WI38 (cell line): ENCODE results near the gene DKC1.

Experiments used
- H3K4me3 ChIP-seq: 2 replicates; pipeline ENCODE4 v1.5.1; 2011; ENCODE audit warnings: low read depth, mild to moderate bottlenecking, control low read depth, low read length
- TF ChIP-seq, protein P1 (sequence below): IDR thresholded peaks from 2 replicates; pipeline ENCODE4 v1.5.1; 2012; ENCODE audit warnings: low read depth, mild to moderate bottlenecking, control low read depth, low read length

Gene DKC1

DNA sequence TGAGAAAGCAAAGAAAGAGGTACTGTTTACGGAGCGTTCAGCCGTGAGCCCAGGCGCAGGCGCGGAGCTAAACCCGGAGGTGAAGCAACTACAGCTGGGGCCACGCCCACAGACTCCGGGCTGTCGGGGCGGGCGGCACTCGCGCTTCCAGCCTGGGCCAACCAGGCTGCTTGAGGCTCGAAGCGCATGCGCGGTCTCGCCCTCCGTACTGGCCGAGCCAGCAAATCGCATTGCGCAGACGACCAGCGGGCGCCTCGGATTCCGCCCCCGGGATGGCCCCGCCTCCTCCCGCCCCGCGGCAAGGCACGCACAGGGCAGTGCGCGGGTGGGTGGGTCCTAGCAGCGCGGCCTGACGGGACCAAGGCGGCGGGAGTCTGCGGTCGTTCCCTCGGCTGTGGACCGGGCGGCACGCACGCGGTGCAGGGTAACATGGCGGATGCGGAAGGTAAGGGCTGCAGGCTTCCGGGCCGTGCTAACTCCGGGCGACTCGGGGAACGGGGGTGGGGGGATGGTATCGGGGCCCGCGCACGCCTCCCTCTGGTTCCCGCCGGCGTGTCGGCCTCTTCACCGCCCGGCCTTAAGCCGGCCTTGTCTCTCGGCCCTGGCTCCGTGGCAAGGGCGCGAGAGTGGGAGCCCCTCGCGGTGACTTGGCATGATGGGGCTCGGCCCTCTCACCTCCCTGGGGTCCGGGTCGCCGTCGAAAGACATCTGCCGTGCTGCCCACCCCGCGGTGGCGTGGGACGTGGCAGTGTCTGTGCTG lies at the start of gene DKC1:
Gene DKC1, plus strand, starts transcription at position 328 of the 760 bp plus-strand sequence. Its CDS starts 102 bp downstream, at position 430.
- TF ChIP-seq, protein P1, sequence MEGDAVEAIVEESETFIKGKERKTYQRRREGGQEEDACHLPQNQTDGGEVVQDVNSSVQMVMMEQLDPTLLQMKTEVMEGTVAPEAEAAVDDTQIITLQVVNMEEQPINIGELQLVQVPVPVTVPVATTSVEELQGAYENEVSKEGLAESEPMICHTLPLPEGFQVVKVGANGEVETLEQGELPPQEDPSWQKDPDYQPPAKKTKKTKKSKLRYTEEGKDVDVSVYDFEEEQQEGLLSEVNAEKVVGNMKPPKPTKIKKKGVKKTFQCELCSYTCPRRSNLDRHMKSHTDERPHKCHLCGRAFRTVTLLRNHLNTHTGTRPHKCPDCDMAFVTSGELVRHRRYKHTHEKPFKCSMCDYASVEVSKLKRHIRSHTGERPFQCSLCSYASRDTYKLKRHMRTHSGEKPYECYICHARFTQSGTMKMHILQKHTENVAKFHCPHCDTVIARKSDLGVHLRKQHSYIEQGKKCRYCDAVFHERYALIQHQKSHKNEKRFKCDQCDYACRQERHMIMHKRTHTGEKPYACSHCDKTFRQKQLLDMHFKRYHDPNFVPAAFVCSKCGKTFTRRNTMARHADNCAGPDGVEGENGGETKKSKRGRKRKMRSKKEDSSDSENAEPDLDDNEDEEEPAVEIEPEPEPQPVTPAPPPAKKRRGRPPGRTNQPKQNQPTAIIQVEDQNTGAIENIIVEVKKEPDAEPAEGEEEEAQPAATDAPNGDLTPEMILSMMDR: no peak
- H3K4me3 ChIP-seq: peak within 1 kb of the TSS; percentile 67

DNA sequence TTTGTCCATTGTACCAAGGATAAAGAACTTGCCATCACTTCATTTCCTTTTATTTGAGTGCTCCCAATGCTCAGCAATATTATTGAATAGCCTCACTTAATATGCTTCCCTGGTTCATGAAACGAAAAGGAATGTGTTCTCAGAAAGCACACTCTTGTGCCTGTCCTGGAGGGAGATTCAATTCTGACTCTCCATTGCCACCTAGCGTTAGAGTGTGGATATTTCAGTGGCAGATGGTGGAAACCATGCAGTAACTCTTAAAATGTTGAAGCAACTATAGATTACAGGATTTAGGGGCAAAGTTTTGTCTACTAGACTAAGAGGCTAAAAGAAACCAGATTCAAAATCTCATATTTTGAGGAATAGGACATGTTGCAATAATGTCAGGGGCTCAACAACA lies 47.7 kb upstream of the DKC1 start:
- H3K4me3 ChIP-seq: no peak overlapping the region
- TF ChIP-seq, protein P1: peak; percentile 81

DNA sequence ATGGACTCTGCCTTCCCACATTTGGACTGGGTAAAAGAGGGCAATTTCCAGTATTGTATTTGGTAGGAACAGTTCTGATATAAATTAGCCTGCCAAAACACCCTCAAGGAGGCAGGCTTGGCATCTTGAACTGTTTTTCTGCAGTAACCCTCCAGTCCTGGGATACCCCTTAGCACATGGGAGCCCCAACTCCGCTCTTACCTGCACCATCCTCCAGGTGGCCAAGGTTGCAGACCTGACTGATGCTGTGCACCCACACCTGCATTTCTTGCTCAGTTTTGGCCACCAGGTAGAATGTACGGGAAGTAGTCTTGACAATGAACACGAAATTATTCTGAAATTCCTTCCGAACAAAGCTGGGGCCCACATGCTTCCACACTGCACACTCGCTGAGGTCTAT lies 46.8 kb upstream of the DKC1 start:
- no peak overlapping the region for H3K4me3 ChIP-seq
- TF ChIP-seq, protein P1: no peak

DNA sequence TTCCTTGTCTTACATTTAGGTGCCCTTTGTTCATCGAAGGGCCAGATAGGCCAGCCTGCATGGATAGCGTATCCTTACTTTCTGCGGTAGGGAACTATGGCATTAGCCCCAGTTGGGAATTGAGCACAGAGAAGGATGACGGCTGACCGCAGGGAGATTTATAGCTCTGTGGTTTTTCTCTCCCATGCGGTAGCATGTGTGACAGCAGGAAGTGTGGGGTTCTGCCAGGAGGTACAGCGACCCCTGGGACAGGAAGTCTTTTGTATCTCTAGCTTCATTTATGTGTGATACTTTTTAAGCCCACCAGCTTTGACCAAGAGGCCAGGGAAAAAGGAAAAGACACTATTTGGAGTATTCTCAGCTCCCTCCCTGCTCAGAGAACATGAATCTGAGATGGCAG lies 44.8 kb upstream of the DKC1 start:
- TF ChIP-seq, protein P1: no peak
- H3K4me3 ChIP-seq: no peak overlapping the region

DNA sequence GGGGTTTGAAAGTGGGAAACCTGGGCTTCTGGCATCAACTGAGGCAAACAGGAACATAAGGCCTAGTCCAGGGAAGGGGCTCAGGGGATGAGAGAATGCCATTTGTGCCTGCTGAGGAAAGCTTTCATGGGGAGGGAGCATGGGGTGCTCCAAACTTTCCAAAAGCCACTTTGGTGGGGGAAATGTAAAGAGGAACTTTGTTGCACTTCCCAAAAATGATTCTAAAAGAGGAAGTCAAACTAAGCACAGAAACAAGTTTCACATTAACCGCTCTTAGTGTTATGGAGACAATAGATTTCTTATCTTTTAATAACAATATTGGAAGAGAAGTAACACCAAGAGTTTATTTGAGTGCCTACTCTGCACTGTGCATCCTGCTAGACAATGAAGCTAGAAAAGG lies 44.0 kb upstream of the DKC1 start:
- H3K4me3 ChIP-seq: no peak overlapping the region
- TF ChIP-seq, protein P1: no peak

DNA sequence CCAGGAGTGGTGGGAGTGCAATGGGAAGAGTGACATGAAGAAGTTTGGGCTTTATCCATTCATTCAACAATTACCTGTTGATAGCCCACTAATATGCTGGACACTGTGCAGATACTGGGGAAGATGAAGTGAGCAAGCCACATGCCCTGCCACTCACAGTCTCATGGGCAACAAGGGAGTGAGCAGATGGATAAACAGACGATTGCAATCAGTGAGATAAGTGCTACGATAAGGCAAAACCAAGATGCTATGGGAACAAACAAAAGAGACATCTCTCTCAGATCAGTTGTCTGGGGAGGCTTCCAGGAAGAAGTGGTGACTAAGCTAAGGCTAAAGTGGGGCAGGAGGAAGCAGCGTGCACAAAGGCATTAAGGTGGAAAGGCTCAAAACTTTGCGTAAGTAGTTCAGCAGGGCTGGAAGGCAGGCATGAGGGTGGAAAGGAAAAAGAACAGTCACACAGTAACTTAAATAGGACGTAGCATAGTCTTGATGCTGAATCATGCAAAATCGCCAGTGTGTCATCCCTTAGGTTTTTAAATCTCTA lies 43.5 kb upstream of the DKC1 start:
- H3K4me3 ChIP-seq: no peak overlapping the region
- TF ChIP-seq, protein P1: no peak

DNA sequence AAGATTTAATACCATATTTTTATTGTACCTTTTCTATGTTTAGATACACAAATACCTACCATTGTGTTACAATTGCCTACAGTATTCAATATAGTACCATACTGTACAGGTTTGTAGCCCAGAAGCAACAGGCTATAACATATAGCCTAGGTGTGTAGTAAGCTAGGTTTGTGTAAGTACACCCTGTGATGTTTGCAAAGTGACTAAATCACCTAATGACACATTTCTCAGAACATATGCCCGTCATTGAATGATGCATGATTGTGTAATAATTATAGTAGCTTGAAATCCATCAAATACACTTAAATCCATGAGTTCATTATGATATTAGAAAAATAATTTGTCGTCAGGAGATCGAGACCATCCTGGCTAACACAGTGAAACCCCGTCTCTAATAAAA lies 42.6 kb upstream of the DKC1 start:
- TF ChIP-seq, protein P1: no peak
- no peak overlapping the region for H3K4me3 ChIP-seq
